ENCODE results near the gene NPPA.

Gene NPPA

GRCh38 chr1:11874258-11874562 lies 26.6 kb upstream of the NPPA start:
- no peak for DNase-seq (ENCODE audit: low spot score)

DNA sequence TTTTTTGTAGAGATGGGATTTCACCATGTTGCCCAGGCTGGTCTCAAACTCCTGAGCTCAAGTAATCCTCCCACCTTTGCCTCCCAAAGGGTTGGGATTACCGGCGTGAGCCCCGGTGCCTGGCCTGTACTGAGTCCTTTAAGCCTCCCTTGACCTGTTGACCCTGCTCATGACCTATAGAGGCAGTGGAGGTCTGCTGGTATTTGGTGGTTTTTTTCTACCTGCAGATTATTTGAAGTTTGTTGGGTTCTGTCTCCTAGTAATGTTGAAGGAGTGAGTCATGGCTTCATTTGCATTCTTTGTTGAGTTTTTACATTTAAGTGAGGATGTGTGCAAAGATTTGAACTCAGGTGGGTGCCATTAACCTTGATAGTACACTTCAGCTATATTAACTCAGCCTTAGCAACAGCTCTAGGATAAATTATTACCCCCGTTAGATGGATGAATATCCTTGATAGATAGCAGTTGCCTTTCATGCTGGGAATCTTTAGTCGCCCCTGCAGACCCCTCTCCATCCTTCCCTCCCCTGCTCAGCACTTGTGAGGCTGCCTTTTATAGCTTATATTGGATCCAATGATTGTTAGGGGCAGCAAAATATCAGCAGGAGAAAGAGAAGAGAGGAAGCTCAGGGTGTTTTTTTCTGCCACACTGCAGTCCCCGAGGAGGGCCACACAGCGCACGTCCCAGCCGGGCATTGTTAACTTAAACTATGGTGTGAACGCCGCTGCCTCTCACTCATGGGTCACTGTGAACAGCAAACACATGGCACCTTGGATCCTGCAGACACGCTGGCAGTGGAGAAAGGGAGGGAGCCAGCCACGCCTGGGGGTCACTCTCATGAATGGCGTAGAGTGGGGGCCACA lies 26.0 kb upstream of the NPPA start:
- no peak for DNase-seq (ENCODE audit: low spot score)

DNA sequence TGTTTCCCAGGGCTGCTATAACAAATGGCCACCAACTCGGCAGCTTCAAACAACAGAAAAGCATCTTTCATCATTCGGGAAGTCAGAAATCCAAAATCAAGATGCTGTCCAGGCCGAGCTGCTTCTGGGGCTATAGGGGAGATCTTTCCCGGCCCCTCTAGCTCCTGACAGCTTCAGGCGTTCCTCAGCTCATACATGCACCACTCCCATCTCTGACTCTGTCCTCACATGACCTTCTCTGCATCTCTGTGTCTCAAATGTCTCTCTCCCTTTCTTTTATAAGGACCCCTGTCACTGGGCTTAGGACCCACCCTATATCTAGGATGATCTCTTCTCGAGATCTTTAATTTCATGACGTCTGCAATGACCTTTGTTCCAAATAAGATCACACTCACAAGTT lies 25.0 kb upstream of the NPPA start:
- no peak for DNase-seq (ENCODE audit: low spot score)

GRCh38 chr1:11869650-11870207 lies 22.1 kb upstream of the NPPA start:
- DNase-seq (ENCODE audit: low spot score) = no peak

DNA sequence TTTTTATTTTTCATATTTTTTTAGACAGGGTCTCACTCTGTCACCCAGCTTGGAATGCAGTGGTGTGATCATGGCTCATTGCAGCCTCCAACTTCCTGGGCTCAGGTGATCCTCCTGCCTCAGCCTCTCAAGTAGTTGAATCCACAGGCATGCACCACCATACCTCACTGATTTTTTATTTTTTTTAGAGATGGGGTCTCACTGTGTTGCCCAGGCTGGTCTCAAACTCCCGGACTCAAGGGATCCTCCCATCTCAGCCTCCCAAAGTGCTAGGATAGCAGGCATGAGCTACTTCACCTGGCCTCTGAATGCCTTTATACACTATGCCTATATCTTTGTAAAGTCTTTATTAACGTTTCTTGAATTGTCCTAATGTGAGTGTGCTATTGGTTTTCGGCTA lies 21.5 kb upstream of the NPPA start:
- no peak for DNase-seq (ENCODE audit: low spot score)

- DNase-seq (ENCODE audit: low spot score) = no peak
These were observed 20.9 kb upstream of the NPPA start for GRCh38 chr1:11868331-11868980.

DNA sequence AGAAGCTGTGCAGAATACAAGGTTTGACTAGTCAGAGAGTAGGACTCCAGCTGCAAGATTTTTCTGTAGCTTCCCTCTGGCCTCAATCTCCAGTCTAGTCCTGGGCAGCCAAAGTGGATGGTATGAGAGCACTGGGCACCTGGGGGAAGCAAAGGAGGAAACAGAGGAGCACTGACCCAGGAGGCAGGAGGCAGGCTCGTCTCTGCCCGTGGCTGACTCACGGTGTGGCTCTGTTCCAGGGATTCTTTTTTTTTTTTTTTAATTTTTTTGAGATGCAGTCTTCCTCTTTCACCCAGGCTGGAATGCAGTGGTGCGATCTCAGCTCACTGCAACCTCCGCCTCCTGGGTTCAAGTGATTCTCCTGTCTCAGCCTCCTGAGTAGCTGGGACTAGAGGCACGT lies 15.3 kb upstream of the NPPA start:
- DNase-seq (ENCODE audit: low spot score) = peak; percentile 41

- no peak for DNase-seq (ENCODE audit: low spot score)
These were observed 13.0 kb upstream of the NPPA start for GRCh38 chr1:11860587-11860986.

DNA sequence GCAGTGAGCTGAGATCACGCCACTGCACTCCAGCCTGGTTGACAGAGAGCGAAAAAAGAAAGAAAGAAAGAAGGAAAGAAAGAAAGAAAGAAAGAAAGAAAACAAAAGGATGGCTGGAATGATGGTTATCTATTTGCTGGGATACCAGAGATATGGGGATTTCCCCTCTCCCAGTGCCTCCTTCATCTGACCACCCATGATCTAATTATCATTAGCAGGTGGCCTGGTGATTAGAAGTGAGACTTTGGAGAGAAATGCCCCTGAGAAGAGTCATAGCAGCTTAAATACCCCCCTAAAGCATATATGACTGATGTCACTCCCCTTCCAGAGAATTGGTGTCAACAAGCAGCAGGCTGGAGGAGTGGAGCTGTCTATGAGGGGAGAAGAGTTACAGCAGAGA lies 12.5 kb upstream of the NPPA start:
- DNase-seq (ENCODE audit: low spot score) = no peak

DNA sequence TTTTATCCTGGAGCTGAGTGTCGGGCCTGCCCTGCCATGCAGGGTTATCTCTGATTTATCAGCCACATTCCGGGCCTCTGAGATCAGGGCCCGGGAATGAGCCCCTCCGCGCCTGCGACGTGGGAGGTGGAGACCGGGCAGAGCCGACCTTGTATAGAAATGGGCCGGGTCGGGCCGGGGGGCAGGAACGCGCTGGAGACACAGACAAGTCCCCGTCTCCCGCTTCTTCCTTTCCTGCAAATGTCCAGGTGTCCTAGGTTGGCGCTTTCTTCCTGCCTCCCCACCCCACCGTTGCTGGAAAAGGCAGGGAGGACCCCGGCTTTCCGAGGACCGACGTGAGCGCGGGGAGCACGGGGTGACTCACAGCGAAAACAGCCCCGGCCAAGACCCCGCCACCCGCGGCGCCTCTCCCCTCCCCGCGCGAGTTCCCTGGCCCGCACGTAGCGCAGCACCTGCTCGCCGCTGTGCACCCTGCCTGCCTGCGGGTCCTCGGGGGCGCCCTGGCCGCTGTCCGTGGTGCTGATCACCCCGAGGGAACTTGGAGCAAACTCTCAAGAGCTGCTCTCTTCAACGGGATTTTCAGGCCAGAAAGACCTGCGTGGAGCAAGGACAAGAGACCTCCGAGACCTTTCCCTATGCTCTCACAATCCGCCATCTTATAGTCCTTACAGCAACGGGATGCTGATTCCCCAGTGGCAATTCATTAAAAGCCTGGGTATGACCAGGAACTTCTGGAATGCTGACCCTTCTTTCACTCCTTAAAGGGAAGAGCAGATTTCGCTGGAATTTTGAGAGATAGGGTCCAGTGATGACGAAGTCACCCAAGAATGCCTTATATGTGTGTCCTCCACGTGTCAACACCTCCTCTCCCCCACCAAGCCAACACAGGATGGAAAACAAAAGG lies 11.6 kb upstream of the NPPA start:
- peak; percentile 42 for DNase-seq (ENCODE audit: low spot score)

GRCh38 chr1:11858613-11858967 lies 11.0 kb upstream of the NPPA start, which contains the start of gene NPPB:
Gene NPPB (minus strand): TSS chr1:11858945. CDS start chr1:11858833, 112 bp downstream.
- DNase-seq (ENCODE audit: low spot score) = no peak

- DNase-seq (ENCODE audit: low spot score) = no peak
These were observed 10.6 kb upstream of the NPPA start for GRCh38 chr1:11858158-11858557.

DNA sequence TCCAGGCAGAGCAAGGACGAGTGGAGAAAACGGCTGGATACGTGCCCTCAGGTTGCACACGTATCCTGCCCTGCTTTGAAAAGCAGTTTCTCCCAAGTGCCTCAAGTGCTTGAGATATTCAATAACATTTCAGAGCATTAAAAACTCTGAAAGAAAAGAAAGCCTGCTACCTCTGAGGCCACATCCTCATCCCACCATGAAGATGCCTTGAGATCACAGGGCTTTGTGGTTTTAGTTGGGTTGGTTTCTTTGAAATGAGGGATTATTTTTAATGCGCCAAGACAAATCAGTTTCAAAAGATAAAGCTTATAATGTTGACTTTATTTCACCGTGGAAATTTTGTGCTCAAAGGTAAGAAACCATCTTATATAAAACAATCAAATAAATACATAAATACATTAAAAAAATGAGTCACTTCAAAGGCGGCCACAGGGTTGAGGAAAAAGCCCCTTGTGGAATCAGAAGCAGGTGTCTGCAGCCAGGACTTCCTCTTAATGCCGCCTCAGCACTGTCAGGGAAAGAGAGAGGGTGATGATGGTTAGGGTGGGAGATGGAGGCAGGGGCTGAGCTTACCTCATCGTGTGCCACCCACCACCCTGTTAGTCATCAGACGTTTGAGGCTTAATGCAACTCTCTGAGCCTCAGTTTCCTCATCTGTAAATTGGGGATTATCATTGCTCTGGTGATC lies 9.7 kb upstream of the NPPA start:
- no peak for DNase-seq (ENCODE audit: low spot score)

GRCh38 chr1:11856698-11857097 lies 9.1 kb upstream of the NPPA start:
- no peak for DNase-seq (ENCODE audit: low spot score)

- peak; percentile 60 for DNase-seq (ENCODE audit: low spot score)
These were observed 7.8 kb upstream of the NPPA start for GRCh38 chr1:11855430-11855829.

DNA sequence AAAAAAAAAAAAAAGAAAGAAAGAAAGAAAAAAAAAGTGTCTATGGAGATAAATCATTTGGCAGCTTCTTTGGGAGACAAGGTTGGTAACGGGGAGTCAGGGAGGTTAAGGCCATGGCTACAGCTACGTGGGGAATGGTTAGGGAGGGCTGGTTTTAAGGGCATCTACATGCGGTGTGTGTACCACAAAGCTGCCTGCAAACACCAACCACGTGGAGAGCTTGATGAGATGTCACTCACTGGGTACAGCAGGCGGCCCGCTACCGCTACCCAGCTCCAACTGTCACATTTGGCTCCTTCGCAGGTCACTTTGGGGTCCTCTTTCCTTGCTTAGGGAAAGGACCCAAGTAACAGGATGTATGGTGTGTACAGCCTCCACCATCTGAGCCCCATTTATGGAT lies 6.9 kb upstream of the NPPA start:
- no peak for DNase-seq (ENCODE audit: low spot score)

DNA sequence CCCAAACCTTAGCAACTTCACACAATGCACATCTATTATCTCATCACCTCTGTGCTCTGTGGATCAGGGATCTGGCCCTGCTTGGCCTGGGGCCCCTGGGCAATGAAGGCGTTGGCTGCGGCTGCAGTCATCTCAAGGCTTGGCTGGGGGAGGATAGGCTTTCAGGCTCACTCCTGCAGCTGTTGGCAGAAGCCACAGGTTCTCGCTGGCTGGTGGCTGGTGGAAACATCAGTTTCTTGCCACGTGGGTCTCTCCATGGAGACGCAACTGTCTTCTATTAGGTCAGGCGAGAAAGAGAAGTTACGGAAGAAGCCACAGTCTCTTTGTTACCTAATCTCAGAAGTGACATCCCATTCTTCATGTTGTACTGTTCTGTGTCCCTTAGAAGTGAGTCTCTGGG lies 3.6 kb upstream of the NPPA start:
- DNase-seq (ENCODE audit: low spot score) = no peak

DNA sequence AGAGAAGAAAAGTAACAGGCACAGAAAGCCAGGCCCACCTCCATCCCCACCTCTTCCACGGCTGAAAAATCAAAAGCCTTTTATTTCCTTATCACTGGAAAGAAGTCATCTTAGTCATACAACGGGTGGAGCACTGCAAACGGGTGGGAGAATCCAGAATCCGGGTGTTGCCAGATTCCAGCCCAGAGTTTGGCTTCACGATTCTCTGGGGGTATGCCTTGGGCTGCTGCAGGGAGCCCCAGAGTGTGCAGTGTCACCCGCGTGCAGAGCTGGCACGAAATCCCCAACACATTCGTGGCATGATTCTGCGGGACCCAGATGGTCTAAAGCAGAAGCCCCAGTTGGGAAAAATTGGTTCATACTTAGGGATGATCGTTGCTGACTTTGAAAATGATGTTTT lies 2.6 kb upstream of the NPPA start:
- no peak for DNase-seq (ENCODE audit: low spot score)

GRCh38 chr1:11848373-11848700 lies 754 bp upstream of the NPPA start:
- DNase-seq (ENCODE audit: low spot score) = no peak

DNA sequence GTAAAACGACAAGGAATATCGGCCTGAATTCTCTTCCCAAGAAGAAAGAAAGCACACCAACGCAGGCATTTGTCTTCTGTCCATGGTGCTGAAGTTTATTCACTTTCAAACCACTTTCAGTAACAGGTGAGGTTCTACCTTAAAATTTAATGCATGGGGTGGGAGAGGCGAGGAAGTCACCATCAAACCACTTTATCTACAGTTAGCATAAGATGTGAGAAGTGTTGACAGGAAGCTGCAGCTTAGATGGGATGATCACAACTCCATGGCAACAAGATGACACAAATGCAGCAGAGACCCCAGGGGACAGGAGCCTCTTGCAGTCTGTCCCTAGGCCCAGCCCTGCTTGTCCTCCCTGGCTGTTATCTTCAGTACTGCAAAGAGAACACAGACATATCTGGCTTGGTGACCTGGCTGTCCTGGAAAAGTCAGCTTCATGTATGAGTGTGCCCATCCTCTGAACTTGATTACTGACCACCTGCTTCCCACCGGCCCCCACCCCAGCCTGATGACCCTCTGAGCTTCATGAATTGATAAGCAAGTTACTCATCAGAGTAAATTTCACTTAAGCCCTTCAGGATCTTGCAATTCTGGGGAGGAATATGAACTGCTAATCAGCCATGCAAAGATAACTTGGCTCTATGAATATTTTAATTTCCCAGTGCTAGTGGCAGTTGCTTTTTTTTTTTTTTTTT lies 1.8 kb downstream of the NPPA start:
- DNase-seq (ENCODE audit: low spot score) = no peak
